GM21825 (cell line): ENCODE measurements around the gene TM7SF2.

ENCODE experiments used
- ATAC-seq: cut with Tn5 transposase; IDR thresholded peaks from one replicate; pipeline ENCODE4 v1.9.1; 2021; ENCODE audit warnings: mild to moderate bottlenecking, moderate library complexity; ENCODE audit not compliant: unreplicated experiment

Gene TM7SF2

GRCh38 chr11:65111744-65112545 lies at the start of gene TM7SF2:
TM7SF2 (plus strand) TSS chr11:65111872; CDS start chr11:65112016, 144 bp downstream.
- ATAC-seq: no peak

GRCh38 chr11:65063532-65063931 lies 48.1 kb upstream of the TM7SF2 start:
- ATAC-seq: no peak

- no peak for ATAC-seq
These were observed 46.8 kb upstream of the TM7SF2 start for GRCh38 chr11:65064847-65065240.

- ATAC-seq: no peak
These were observed 45.8 kb upstream of the TM7SF2 start for GRCh38 chr11:65065851-65066250.

- ATAC-seq: no peak
These were observed 45.4 kb upstream of the TM7SF2 start for GRCh38 chr11:65066315-65066714.

GRCh38 chr11:65066805-65067291 lies 44.8 kb upstream of the TM7SF2 start:
- ATAC-seq: no peak

GRCh38 chr11:65067446-65067845 lies 44.2 kb upstream of the TM7SF2 start:
- no peak for ATAC-seq

- ATAC-seq: no peak
These were observed 42.5 kb upstream of the TM7SF2 start for GRCh38 chr11:65069217-65069616.

- ATAC-seq: no peak
These were observed 39.6 kb upstream of the TM7SF2 start for GRCh38 chr11:65071907-65072630.

- no peak for ATAC-seq
These were observed 39.1 kb upstream of the TM7SF2 start for GRCh38 chr11:65072631-65072966.

GRCh38 chr11:65077451-65077850 lies 34.2 kb upstream of the TM7SF2 start:
- no peak for ATAC-seq

- no peak for ATAC-seq
These were observed 33.5 kb upstream of the TM7SF2 start for GRCh38 chr11:65078151-65078550.

GRCh38 chr11:65078786-65079342 lies 32.8 kb upstream of the TM7SF2 start:
- ATAC-seq: no peak

- ATAC-seq: peak; percentile 9
These were observed 28.4 kb upstream of the TM7SF2 start for GRCh38 chr11:65083134-65083833.

GRCh38 chr11:65083834-65084597 lies 27.7 kb upstream of the TM7SF2 start, which contains the start of the genes CDCA5 and ZFPL1:
CDCA5 (minus strand) TSS chr11:65084040; CDS start chr11:65083978, 62 bp downstream.
ZFPL1 (plus strand) TSS chr11:65084222; CDS start chr11:65084699, 477 bp downstream.
- ATAC-seq: peak; percentile 71

GRCh38 chr11:65084598-65085375 lies 26.9 kb upstream of the TM7SF2 start:
- ATAC-seq: no peak

GRCh38 chr11:65085446-65085845 lies 26.2 kb upstream of the TM7SF2 start:
- ATAC-seq: no peak

GRCh38 chr11:65086809-65087208 lies 24.9 kb upstream of the TM7SF2 start:
- no peak for ATAC-seq

GRCh38 chr11:65087216-65087615 lies 24.5 kb upstream of the TM7SF2 start:
- ATAC-seq: no peak
